Activated T-cell treated with anti-CD3 and anti-CD28 coated beads for 1 hour (primary cell): ENCODE measurements around the gene NFATC2.
A peak's percentile ranks its signal among the peaks of the same experiment; 100 is the strongest.

Experiments used
- DNase-seq: peaks from one replicate; pipeline ENCODE4 v3.0.0-alpha.2; 2020; ENCODE audit warnings: low read depth

NFATC2 gene

GRCh38 chr20:51536116-51537069, 6.1 kb downstream of the NFATC2 start:
- no peak for DNase-seq

- no peak for DNase-seq
Observed at GRCh38 chr20:51535674-51536073, 6.8 kb downstream of the NFATC2 start.

GRCh38 chr20:51535075-51535386, 7.5 kb downstream of the NFATC2 start:
- no peak for DNase-seq

GRCh38 chr20:51533291-51534172, 9.0 kb downstream of the NFATC2 start:
- DNase-seq = no peak

GRCh38 chr20:51532577-51533191, 9.8 kb downstream of the NFATC2 start:
- no peak for DNase-seq

- no peak for DNase-seq
Observed at GRCh38 chr20:51531712-51532456, 10.6 kb downstream of the NFATC2 start.

- DNase-seq = peak; percentile 40
Observed at GRCh38 chr20:51531141-51531710, 11.3 kb downstream of the NFATC2 start.

GRCh38 chr20:51529758-51530157, 12.8 kb downstream of the NFATC2 start:
- peak; percentile 53 for DNase-seq

- no peak for DNase-seq
Observed at GRCh38 chr20:51529081-51529681, 13.3 kb downstream of the NFATC2 start.

- no peak for DNase-seq
Observed at GRCh38 chr20:51528263-51529027, 14.1 kb downstream of the NFATC2 start.

GRCh38 chr20:51526754-51527153, 15.8 kb downstream of the NFATC2 start:
- no peak for DNase-seq

- no peak for DNase-seq
Observed at GRCh38 chr20:51526106-51526470, 16.4 kb downstream of the NFATC2 start.

- DNase-seq = no peak
Observed at GRCh38 chr20:51525241-51526105, 17.0 kb downstream of the NFATC2 start.

GRCh38 chr20:51523276-51524013, 19.1 kb downstream of the NFATC2 start:
- no peak for DNase-seq

GRCh38 chr20:51522207-51522606, 20.3 kb downstream of the NFATC2 start:
- DNase-seq = no peak

- no peak for DNase-seq
Observed at GRCh38 chr20:51517839-51518238, 24.7 kb downstream of the NFATC2 start.

- no peak for DNase-seq
Observed at GRCh38 chr20:51516855-51517254, 25.7 kb downstream of the NFATC2 start.

GRCh38 chr20:51514836-51515235, 27.7 kb downstream of the NFATC2 start:
- no peak for DNase-seq

GRCh38 chr20:51514249-51514648, 28.3 kb downstream of the NFATC2 start:
- no peak for DNase-seq
